IMR-90 (cell line): ENCODE results near the gene RASGRF1. TPM values are rescaled to one million over a fixed set of nuclear protein-coding genes. Genes with fewer than 3 reads are reported as not detected.

Experiments
- ATAC-seq: fragments of 200-7000 bp; cut with Tn5 transposase; 2 replicates; pipeline ENCODE4 v1.9.1; 2020; ENCODE audit warnings: low read depth, mild to moderate bottlenecking, moderate library complexity
- BruUV-seq: library from RNA; stranded (reverse); fragments of 400-500 nt; replicated peaks from 2 replicates; lab custom pipeline; 2021; lab: Mats Ljungman, UMichigan
- CTCF ChIA-PET: fragments of 300-600 bp; formaldehyde crosslinking; extraction: SDS; loops from one replicate; lab custom pipeline; 2021; ENCODE audit warnings: antibody characterized with exemption; lab: Yijun Ruan, JAX
- POLR2A ChIA-PET: fragments of 300-600 bp; sonication (Branson Sonifier 250); formaldehyde crosslinking; loops from one replicate; lab custom pipeline; 2022; ENCODE audit warnings: antibody characterized with exemption; ENCODE audit not compliant: unreplicated experiment; lab: Charles Lee
- DNase-seq: peaks from one replicate; pipeline ENCODE4 v3.0.0; 2013
- H2AFZ ChIP-seq: replicated peaks from 2 replicates; pipeline ENCODE3; 2013; ENCODE audit warnings: low read length, mild to moderate bottlenecking; ENCODE audit not compliant: poor library complexity
- H2AK5ac ChIP-seq: 2 replicates; pipeline ENCODE4 v1.6.1; 2013; ENCODE audit warnings: low read depth, low read length, inconsistent platforms
- H2AK9ac ChIP-seq: replicated peaks from 2 replicates; pipeline ENCODE3; 2013; ENCODE audit warnings: mild to moderate bottlenecking, low read depth, low read length, moderate library complexity; ENCODE audit not compliant: poor library complexity
- H2BK120ac ChIP-seq: 2 replicates; pipeline ENCODE4 v1.6.1; 2013; ENCODE audit warnings: low read depth, low read length, inconsistent platforms
- H2BK15ac ChIP-seq: 3 replicates; pipeline ENCODE4 v1.6.1; 2013; ENCODE audit warnings: low read depth, low read length, inconsistent platforms
- H2BK20ac ChIP-seq: 2 replicates; pipeline ENCODE4 v1.6.1; 2013; ENCODE audit warnings: low read depth, mild to moderate bottlenecking, inconsistent platforms, low read length, moderate library complexity
- H2BK5ac ChIP-seq: 2 replicates; pipeline ENCODE4 v1.6.1; 2013; ENCODE audit warnings: mild to moderate bottlenecking, low read depth, low read length, inconsistent platforms; ENCODE audit not compliant: poor library complexity, severe bottlenecking
- H3K14ac ChIP-seq: replicated peaks from 2 replicates; pipeline ENCODE4 v1.6.1; 2013; ENCODE audit warnings: low read depth, low read length, inconsistent platforms
- H3K18ac ChIP-seq: 2 replicates; pipeline ENCODE4 v1.6.1; 2013; ENCODE audit warnings: low read depth, low read length, control low read depth
- H3K23ac ChIP-seq: 2 replicates; pipeline ENCODE4 v1.6.1; 2013; ENCODE audit warnings: low read depth, low read length, inconsistent platforms
- H3K27ac ChIP-seq: 2 replicates; pipeline ENCODE4 v1.5.1; 2013; ENCODE audit warnings: mild to moderate bottlenecking, control low read depth, low read length; ENCODE audit not compliant: insufficient read depth
- H3K27me3 ChIP-seq: 2 replicates; pipeline ENCODE4 v1.6.1; 2013; ENCODE audit warnings: low read length; ENCODE audit not compliant: control insufficient read depth, insufficient read depth
- H3K36me3 ChIP-seq: 2 replicates; pipeline ENCODE4 v1.6.1; 2013; ENCODE audit warnings: low read length, mixed read lengths; ENCODE audit not compliant: control insufficient read depth, insufficient read depth
- H3K4ac ChIP-seq: 2 replicates; pipeline ENCODE4 v1.6.1; 2013; ENCODE audit warnings: low read depth, low read length, inconsistent platforms
- H3K4me1 ChIP-seq: 2 replicates; pipeline ENCODE4 v1.6.1; 2013; ENCODE audit warnings: low read length, mixed read lengths; ENCODE audit not compliant: control insufficient read depth, insufficient read depth
- H3K4me2 ChIP-seq: 2 replicates; pipeline ENCODE4 v1.6.1; 2013; ENCODE audit warnings: low read depth, mild to moderate bottlenecking, control low read depth, low read length, moderate library complexity
- H3K4me3 ChIP-seq: 2 replicates; pipeline ENCODE4 v1.5.1; 2013; ENCODE audit warnings: low read depth, mild to moderate bottlenecking, control low read depth, low read length, moderate library complexity; ENCODE audit not compliant: insufficient read depth
- H3K56ac ChIP-seq: 2 replicates; pipeline ENCODE4 v1.6.1; 2013; ENCODE audit warnings: low read length, inconsistent platforms; ENCODE audit not compliant: insufficient read depth; ENCODE audit errors: extremely low read depth
- H3K79me1 ChIP-seq, 2 experiments: 2 replicates each; pipeline ENCODE4 v1.6.1; 2013; ENCODE audit warnings: low read length in 2 of 2, inconsistent platforms in 1 of 2, low read depth in 1 of 2
- H3K9ac ChIP-seq: 2 replicates; pipeline ENCODE4 v1.6.1; 2013; ENCODE audit warnings: low read depth, low read length, control low read depth
- H3K9me1 ChIP-seq: 2 replicates; pipeline ENCODE4 v1.6.1; 2013; ENCODE audit warnings: low read length, inconsistent platforms; ENCODE audit not compliant: insufficient read depth
- H3K9me3 ChIP-seq: 2 replicates; pipeline ENCODE4 v1.6.1; 2013; ENCODE audit warnings: low read length; ENCODE audit not compliant: control insufficient read depth, insufficient read depth
- H4K20me1 ChIP-seq: 2 replicates; pipeline ENCODE4 v1.6.1; 2013; ENCODE audit warnings: low read length, inconsistent platforms; ENCODE audit not compliant: insufficient read depth
- H4K5ac ChIP-seq: 2 replicates; pipeline ENCODE4 v1.6.1; 2013; ENCODE audit warnings: mild to moderate bottlenecking, low read depth, low read length, control low read depth
- H4K8ac ChIP-seq, 2 experiments: 2 replicates each; pipeline ENCODE4 v1.6.1; 2013; ENCODE audit warnings: low read depth in 2 of 2, low read length in 2 of 2, control low read depth in 1 of 2, inconsistent platforms in 1 of 2
- H4K91ac ChIP-seq: 2 replicates; pipeline ENCODE4 v1.6.1; 2013; ENCODE audit warnings: low read depth, low read length, inconsistent platforms; ENCODE audit not compliant: insufficient read depth
- BHLHE40 ChIP-seq: fragments of 150-350 bp; IDR thresholded peaks from 2 replicates; pipeline ENCODE4 v1.6.1; 2016; ENCODE audit warnings: mild to moderate bottlenecking, low read depth, low read length
- CEBPB ChIP-seq: IDR thresholded peaks from 2 replicates; pipeline ENCODE4 v1.6.1; 2012; ENCODE audit warnings: low read depth, low read length, improper control_type of control experiment
- CHD1 ChIP-seq: IDR thresholded peaks from 2 replicates; pipeline ENCODE4 v1.6.1; 2012; ENCODE audit warnings: low read depth, low read length, improper control_type of control experiment
- CTCF ChIP-seq: conservative IDR thresholded peaks from 2 replicates; pipeline ENCODE4 v1.5.1; 2012; ENCODE audit warnings: mild to moderate bottlenecking, low read depth, low read length, improper control_type of control experiment
- FOS ChIP-seq: fragments of 150-350 bp; IDR thresholded peaks from 2 replicates; pipeline ENCODE4 v1.6.1; 2016; ENCODE audit warnings: low read depth, low read length
- MAFK ChIP-seq: IDR thresholded peaks from 2 replicates; pipeline ENCODE4 v1.6.1; 2012; ENCODE audit warnings: low read depth, low read length, improper control_type of control experiment
- MAZ ChIP-seq: IDR thresholded peaks from 2 replicates; pipeline ENCODE4 v1.6.1; 2012; ENCODE audit warnings: low read depth, mild to moderate bottlenecking, low read length, improper control_type of control experiment, moderate library complexity, borderline replicate concordance
- MXI1 ChIP-seq: IDR thresholded peaks from 2 replicates; pipeline ENCODE4 v1.6.1; 2012; ENCODE audit warnings: low read depth, mild to moderate bottlenecking, low read length, moderate library complexity, borderline replicate concordance
- NFE2L2 ChIP-seq: fragments of 150-350 bp; IDR thresholded peaks from 2 replicates; pipeline ENCODE4 v1.6.1; 2016; ENCODE audit warnings: low read depth, mild to moderate bottlenecking, low read length
- POLR2A ChIP-seq: IDR thresholded peaks from 2 replicates; pipeline ENCODE4 v1.6.1; 2012; ENCODE audit warnings: mild to moderate bottlenecking, low read depth, low read length
- RAD21 ChIP-seq: IDR thresholded peaks from 2 replicates; pipeline ENCODE4 v1.6.1; 2012; ENCODE audit warnings: low read length, improper control_type of control experiment
- RCOR1 ChIP-seq: IDR thresholded peaks from 2 replicates; pipeline ENCODE4 v1.6.1; 2012; ENCODE audit warnings: mild to moderate bottlenecking, low read length, improper control_type of control experiment; ENCODE audit not compliant: insufficient replicate concordance
- RFX5 ChIP-seq: IDR thresholded peaks from 2 replicates; pipeline ENCODE4 v1.8.0; 2012; ENCODE audit warnings: low read depth, mild to moderate bottlenecking, low read length, moderate library complexity
- SMC3 ChIP-seq: fragments of 150-350 bp; IDR thresholded peaks from 2 replicates; pipeline ENCODE4 v1.6.1; 2016; ENCODE audit warnings: low read depth, mild to moderate bottlenecking, antibody characterized with exemption, low read length, moderate library complexity
- USF2 ChIP-seq: fragments of 150-350 bp; IDR thresholded peaks from 2 replicates; pipeline ENCODE4 v1.6.1; 2017; ENCODE audit warnings: mild to moderate bottlenecking, antibody characterized with exemption, low read length, low read depth
- WGBS, 2 experiments: methylation state at CpG; one replicate each; pipeline versions ENCODE4 v1.1.5 to v1.1.7; 2013; ENCODE audit warnings: missing lambda C conversion rate in 2 of 2; ENCODE audit not compliant: insufficient read length in 1 of 2; ENCODE audit errors: extremely low coverage in 2 of 2; 5-methylcytosine and 5-hydroxymethylcytosine counted together
- dilution Hi-C: fragments of 300-500 bp; cut with HindIII; formaldehyde crosslinking; loops from one replicate; pipeline ENCODE4 v1.14.3; 2018; ENCODE audit warnings: low sequenced_read_pairs; ENCODE audit not compliant: unreplicated experiment
- in situ Hi-C: fragments of 300-500 bp; cut with MboI; formaldehyde crosslinking; loops from 3 replicates; pipeline ENCODE4 v1.14.3; 2019; ENCODE audit warnings: low sequenced_read_pairs, inconsistent platforms, mixed read lengths
- intact Hi-C: fragments of 100-400 bp; cut with micrococcal nuclease; formaldehyde crosslinking; loops from 2 replicates; pipeline ENCODE4 v1.10.0; 2022
- polyA plus RNA-seq, 3 experiments: library from polyadenylated mRNA; depleted of rRNA; stranded (reverse); fragments of >200 nt; gene quantifications; 2 replicates each; pipeline ENCODE4 v1.2.3, GENCODE V29; 2012; ENCODE audit warnings: low replicate concordance in 1 of 3
- total RNA-seq: library from RNA; depleted of rRNA; stranded (reverse); fragments of >200 nt; gene quantifications from 2 replicates; pipeline ENCODE4 v1.2.3, GENCODE V29; 2012
- TF ChIP-seq, protein P1 (sequence below): fragments of 150-350 bp; IDR thresholded peaks from 2 replicates; pipeline ENCODE4 v1.6.1; 2016; ENCODE audit warnings: low read depth, mild to moderate bottlenecking, low read length, moderate library complexity, borderline replicate concordance

RASGRF1 gene
- total and polyA plus RNA-seq, 2 of the 4 experiments (the other 2 are of a cell fraction), result under 0.01 to 0.15 TPM

DNA sequence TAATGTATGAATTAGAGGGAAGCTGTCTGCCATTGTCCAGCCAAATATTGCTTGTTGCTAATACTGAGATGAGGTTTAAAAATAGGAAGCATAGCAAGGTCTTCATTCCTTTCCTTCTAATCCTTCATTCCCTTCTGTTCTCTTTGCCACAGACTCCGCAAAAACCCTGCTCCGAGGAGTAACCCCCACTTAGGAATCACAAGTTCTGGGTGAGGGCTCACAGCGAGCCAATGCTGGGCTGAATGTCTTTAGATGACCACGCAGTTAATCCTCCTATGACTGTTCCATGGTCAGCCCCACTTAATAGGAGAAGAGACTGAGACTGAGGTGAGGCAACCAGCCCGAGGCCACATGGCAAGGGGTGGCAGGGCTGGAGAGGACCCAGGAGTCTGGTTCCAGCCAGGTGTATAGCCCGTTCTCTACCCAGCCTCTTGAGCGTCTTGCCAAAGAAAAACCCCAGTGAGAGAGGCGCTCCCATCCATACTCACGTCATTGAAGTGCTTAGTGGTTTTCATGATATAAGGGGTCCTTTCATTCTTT lies 100.8 kb downstream of the RASGRF1 start:
- no peak overlapping the region for H3K56ac ChIP-seq
- H3K79me1 ChIP-seq, result no peaks in the 10 kb centered on the region; a peak in 1 of 4 replicates
- H3K4me1 ChIP-seq, result peaks cover 26% of the 10 kb centered on the region
- 100% methylated on average over 1 of the region's 9 CpGs; no CpG with 5 or more reads in 1 of the 2 experiments for WGBS, 2 experiments
- H3K4me2 ChIP-seq, result no peak overlapping the region
- no peaks in the 10 kb centered on the region for H3K27me3 ChIP-seq
- no peak for ATAC-seq
- peak overlapping the region; percentile 35 for H4K5ac ChIP-seq
- dilution Hi-C loops, result no loop called here
- no TSS peak for BruUV-seq
- no peak for DNase-seq
- peak overlapping the region; percentile 96 for H2BK120ac ChIP-seq
- H3K23ac ChIP-seq, result no peak overlapping the region
- no peaks in the 10 kb centered on the region for H4K20me1 ChIP-seq
- H3K4me3 ChIP-seq, result no peak overlapping the region
- peak overlapping the region; percentile 53 for H4K91ac ChIP-seq
- peak overlapping the region; percentile 92 for H3K4ac ChIP-seq
- peak overlapping the region; percentile 63 for H3K18ac ChIP-seq
- peak overlapping the region; percentile 89; the same call in 2 of the 3 replicates for H2BK15ac ChIP-seq
- ChIA-PET POLR2A (no interaction called here), CTCF (interaction anchor here (0.7 to 1.3 kb wide), 3 partner anchors 10 to 39 kb away, joined by 3 to 6 read pairs (median 4); no protein-coding TSS in a partner anchor)
- peak overlapping the region; percentile 3 for H2AFZ ChIP-seq
- peaks cover 27% of the 10 kb centered on the region for H3K9me1 ChIP-seq
- no peak overlapping the region for H3K9ac ChIP-seq
- H3K27ac ChIP-seq, result 0 out of 2 replicates have a peak overlapping the region, but pooled peaks have one; percentile 7
- H2AK5ac ChIP-seq, result peak overlapping the region; percentile 41; the same call in 1 of the 2 replicates
- H2BK5ac ChIP-seq, result peak overlapping the region; percentile 58
- H3K36me3 ChIP-seq, result no peaks in the 10 kb centered on the region
- no peaks in the 10 kb centered on the region for H3K9me3 ChIP-seq
- TF ChIP-seq SMC3 (no peak), FOS (no peak), MAZ (no peak), CEBPB (no peak), RFX5 (no peak), RCOR1 (no peak), BHLHE40 (no peak), CTCF (no peak), POLR2A (no peak), MAFK (no peak), NFE2L2 (no peak), CHD1 (no peak), MXI1 (no peak), USF2 (no peak), RAD21 (no peak)
- TF ChIP-seq, protein P1, sequence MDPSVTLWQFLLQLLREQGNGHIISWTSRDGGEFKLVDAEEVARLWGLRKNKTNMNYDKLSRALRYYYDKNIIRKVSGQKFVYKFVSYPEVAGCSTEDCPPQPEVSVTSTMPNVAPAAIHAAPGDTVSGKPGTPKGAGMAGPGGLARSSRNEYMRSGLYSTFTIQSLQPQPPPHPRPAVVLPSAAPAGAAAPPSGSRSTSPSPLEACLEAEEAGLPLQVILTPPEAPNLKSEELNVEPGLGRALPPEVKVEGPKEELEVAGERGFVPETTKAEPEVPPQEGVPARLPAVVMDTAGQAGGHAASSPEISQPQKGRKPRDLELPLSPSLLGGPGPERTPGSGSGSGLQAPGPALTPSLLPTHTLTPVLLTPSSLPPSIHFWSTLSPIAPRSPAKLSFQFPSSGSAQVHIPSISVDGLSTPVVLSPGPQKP, result no peak
- H4K8ac ChIP-seq, result peak overlapping the region; percentile 81 to 91; a peak in 2 of 4 replicates
- intact Hi-C loops, result no loop called here
- peak overlapping the region; percentile 65 for H2AK9ac ChIP-seq
- in situ Hi-C loops, result no loop called here
- peak overlapping the region; percentile 61 for H3K14ac ChIP-seq
- peak overlapping the region; percentile 96 for H2BK20ac ChIP-seq
